Measurements from ENCODE around the gene ARID1B. TPM values are rescaled to one million over a fixed set of nuclear protein-coding genes. Genes with fewer than 3 reads are reported as not detected.

Gene ARID1B
- total RNA-seq, 1 donor from 2014 or later: 155 TPM

GRCh38 chr6:157151989-157152388 is 374.8 kb downstream of the ARID1B start:
- DNase-seq (ENCODE audit: low spot score in 2 of 2, unreplicated experiment in 2 of 2): no peak
- Mint-ChIP-seq H3K27me3 (ENCODE audit: low read depth) (no peaks in the 10 kb centered on the region), H3K9me3 (no peaks in the 10 kb centered on the region), H3K36me3 (peaks cover 19% of the 10 kb centered on the region), H3K4me3 (no peak overlapping the region), H3K27ac (no peak overlapping the region), H3K4me1 (peaks cover 35% of the 10 kb centered on the region)
- TF ChIP-seq, protein P1, sequence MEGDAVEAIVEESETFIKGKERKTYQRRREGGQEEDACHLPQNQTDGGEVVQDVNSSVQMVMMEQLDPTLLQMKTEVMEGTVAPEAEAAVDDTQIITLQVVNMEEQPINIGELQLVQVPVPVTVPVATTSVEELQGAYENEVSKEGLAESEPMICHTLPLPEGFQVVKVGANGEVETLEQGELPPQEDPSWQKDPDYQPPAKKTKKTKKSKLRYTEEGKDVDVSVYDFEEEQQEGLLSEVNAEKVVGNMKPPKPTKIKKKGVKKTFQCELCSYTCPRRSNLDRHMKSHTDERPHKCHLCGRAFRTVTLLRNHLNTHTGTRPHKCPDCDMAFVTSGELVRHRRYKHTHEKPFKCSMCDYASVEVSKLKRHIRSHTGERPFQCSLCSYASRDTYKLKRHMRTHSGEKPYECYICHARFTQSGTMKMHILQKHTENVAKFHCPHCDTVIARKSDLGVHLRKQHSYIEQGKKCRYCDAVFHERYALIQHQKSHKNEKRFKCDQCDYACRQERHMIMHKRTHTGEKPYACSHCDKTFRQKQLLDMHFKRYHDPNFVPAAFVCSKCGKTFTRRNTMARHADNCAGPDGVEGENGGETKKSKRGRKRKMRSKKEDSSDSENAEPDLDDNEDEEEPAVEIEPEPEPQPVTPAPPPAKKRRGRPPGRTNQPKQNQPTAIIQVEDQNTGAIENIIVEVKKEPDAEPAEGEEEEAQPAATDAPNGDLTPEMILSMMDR (IDR thresholded peaks at IDR 0.05; ENCODE audit: unreplicated experiment): no peak

GRCh38 chr6:157152556-157152955 is 375.4 kb downstream of the ARID1B start:
- Mint-ChIP-seq H3K27me3 (ENCODE audit: low read depth) (no peaks in the 10 kb centered on the region), H3K36me3 (peaks cover 22% of the 10 kb centered on the region), H3K4me1 (peaks cover 35% of the 10 kb centered on the region), H3K4me3 (no peak overlapping the region), H3K27ac (no peak overlapping the region), H3K9me3 (no peaks in the 10 kb centered on the region)
- no peak for DNase-seq (ENCODE audit: low spot score in 2 of 2, unreplicated experiment in 2 of 2)
- TF ChIP-seq, protein P1 (IDR thresholded peaks at IDR 0.05; ENCODE audit: unreplicated experiment): no peak

DNA sequence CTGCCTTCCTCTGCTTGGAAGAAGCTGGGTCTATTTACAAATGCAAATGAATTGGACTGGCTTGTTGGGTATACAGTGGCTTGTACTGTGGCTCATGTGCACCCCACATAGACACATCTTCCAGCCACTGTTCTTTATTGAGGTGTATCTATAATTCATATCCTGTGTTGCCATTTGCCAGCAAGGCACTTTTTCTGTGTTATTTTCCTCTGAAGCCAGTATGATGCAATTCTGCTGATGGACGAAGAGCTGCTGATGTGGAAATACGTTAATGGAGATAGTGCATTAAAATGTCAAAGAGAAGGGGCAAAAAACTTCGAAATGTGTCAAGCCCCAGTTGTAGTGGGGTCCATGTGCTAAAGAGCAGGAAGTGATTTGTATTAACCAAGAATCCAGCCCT is 378.6 kb downstream of the ARID1B start:
- Mint-ChIP-seq H3K27ac (no peak overlapping the region), H3K4me1 (peaks cover 17% of the 10 kb centered on the region), H3K4me3 (no peak overlapping the region), H3K27me3 (ENCODE audit: low read depth) (no peaks in the 10 kb centered on the region), H3K36me3 (peaks cover 26% of the 10 kb centered on the region), H3K9me3 (no peaks in the 10 kb centered on the region)
- no peak for DNase-seq (ENCODE audit: low spot score in 2 of 2, unreplicated experiment in 2 of 2)
- TF ChIP-seq, protein P1 (IDR thresholded peaks at IDR 0.05; ENCODE audit: unreplicated experiment): no peak

DNA sequence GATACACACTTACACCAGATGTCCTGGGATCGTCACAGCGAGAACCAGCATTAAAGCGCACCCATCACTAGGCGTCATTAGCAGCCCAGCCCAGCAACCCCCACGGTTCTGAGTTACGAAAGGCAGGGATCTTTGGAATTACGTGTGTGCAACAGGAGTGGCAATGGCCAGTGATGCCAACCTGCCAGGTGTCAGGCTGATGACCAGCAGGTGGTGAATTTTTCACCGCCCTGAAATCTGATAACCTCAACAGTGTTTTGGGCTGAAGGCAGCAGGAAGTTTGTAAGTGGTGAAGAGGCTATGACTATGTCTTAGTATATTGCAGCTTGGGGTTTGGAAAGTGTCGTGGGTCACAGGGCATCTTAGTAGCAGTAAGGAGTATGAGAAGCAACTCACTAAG is 380.1 kb downstream of the ARID1B start:
- TF ChIP-seq, protein P1 (IDR thresholded peaks at IDR 0.05; ENCODE audit: unreplicated experiment): no peak
- DNase-seq (ENCODE audit: low spot score in 2 of 2, unreplicated experiment in 2 of 2): no peak
- peaks cover 10% of the 10 kb centered on the region for H3K4me1 Mint-ChIP-seq
- peaks cover 22% of the 10 kb centered on the region for H3K36me3 Mint-ChIP-seq
- no peak overlapping the region for H3K27ac Mint-ChIP-seq
- no peaks in the 10 kb centered on the region for H3K27me3 Mint-ChIP-seq (ENCODE audit: low read depth)
- no peaks in the 10 kb centered on the region for H3K9me3 Mint-ChIP-seq
- H3K4me3 Mint-ChIP-seq: no peak overlapping the region

DNA sequence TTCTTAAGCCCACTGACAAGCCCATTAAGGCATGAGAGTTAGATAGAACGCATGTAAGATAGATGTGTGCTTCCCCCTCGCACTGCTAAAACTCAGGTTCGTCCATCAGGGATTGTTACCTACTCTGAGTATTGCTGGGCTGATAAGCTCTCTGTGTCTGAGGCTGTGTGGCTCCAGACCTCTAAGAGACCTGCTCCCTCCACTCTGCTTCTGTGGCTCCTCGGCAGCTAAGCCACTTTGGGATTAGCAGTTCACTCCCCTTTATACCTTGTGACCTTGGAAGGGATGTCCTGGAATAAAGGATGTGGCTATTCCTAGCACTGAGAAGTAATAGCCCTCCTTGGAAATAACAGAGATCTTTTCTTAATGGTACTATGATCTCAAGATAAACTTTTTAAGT is 381.3 kb downstream of the ARID1B start:
- no peaks in the 10 kb centered on the region for H3K9me3 Mint-ChIP-seq
- H3K4me3 Mint-ChIP-seq: no peak overlapping the region
- peaks cover 5% of the 10 kb centered on the region for H3K4me1 Mint-ChIP-seq
- DNase-seq (ENCODE audit: low spot score in 2 of 2, unreplicated experiment in 2 of 2): no peak
- TF ChIP-seq, protein P1 (IDR thresholded peaks at IDR 0.05; ENCODE audit: unreplicated experiment): no peak
- no peak overlapping the region for H3K27ac Mint-ChIP-seq
- H3K36me3 Mint-ChIP-seq: peaks cover 22% of the 10 kb centered on the region
- no peaks in the 10 kb centered on the region for H3K27me3 Mint-ChIP-seq (ENCODE audit: low read depth)

- TF ChIP-seq, protein P1 (IDR thresholded peaks at IDR 0.05; ENCODE audit: unreplicated experiment): no peak
- no peak overlapping the region for H3K4me3 Mint-ChIP-seq
- DNase-seq (ENCODE audit: low spot score in 2 of 2, unreplicated experiment in 2 of 2): no peak
These were observed 381.7 kb downstream of the ARID1B start for GRCh38 chr6:157158897-157159296.

More at GRCh38 chr6:157158897-157159296, 381.7 kb downstream of the ARID1B start:
- peaks cover 20% of the 10 kb centered on the region for H3K36me3 Mint-ChIP-seq
- no peaks in the 10 kb centered on the region for H3K27me3 Mint-ChIP-seq (ENCODE audit: low read depth)
- H3K4me1 Mint-ChIP-seq: peaks cover 5% of the 10 kb centered on the region
- no peaks in the 10 kb centered on the region for H3K9me3 Mint-ChIP-seq
- no peak overlapping the region for H3K27ac Mint-ChIP-seq
